Cardiac muscle cell (in vitro differentiated cells and primary cell): ENCODE data around the gene CYSRT1. TPM values are rescaled to one million over a fixed set of nuclear protein-coding genes. Genes with fewer than 3 reads are reported as not detected.

Experiments used
- DNase-seq, 2 donors: peaks; one replicate each; pipeline versions ENCODE4 v3.0.0 to v3.0.0-alpha.2; 2010 to 2017; ENCODE audit warnings: low read depth in 1 of 2, low spot score in 1 of 2
- H3K27ac ChIP-seq: fragments of 200-600 bp; sonication (generic); 2 replicates; pipeline ENCODE4 v1.5.1; 2016
- H3K27me3 ChIP-seq: fragments of 200-600 bp; sonication (generic); 2 replicates; pipeline ENCODE4 v1.6.0; 2016; ENCODE audit warnings: control low read depth
- H3K36me3 ChIP-seq: fragments of 200-600 bp; sonication (generic); 2 replicates; pipeline ENCODE4 v1.5.1; 2016; ENCODE audit warnings: control low read depth
- H3K4me1 ChIP-seq: fragments of 200-600 bp; sonication (generic); 2 replicates; pipeline ENCODE4 v1.8.1; 2017; ENCODE audit warnings: low read depth, mild to moderate bottlenecking, mixed run types
- H3K4me3 ChIP-seq: fragments of 200-600 bp; sonication (generic); 2 replicates; pipeline ENCODE4 v1.5.1; 2016; ENCODE audit warnings: mild to moderate bottlenecking
- H3K9me3 ChIP-seq: fragments of 200-600 bp; sonication (generic); 2 replicates; pipeline ENCODE4 v1.5.1; 2017; ENCODE audit warnings: low read depth, mild to moderate bottlenecking, control low read depth
- CTCF ChIP-seq: IDR thresholded peaks from 2 replicates; pipeline ENCODE4 v1.5.1; 2012; ENCODE audit warnings: low read depth, mild to moderate bottlenecking, low read length
- polyA plus RNA-seq: library from polyadenylated mRNA; unstranded; fragments of >200 nt; fragmentation: Nextera tagmentation; extraction: Ambion mirVana; gene quantifications from 2 replicates; pipeline ENCODE4 v1.2.1, GENCODE V29; 2016
- total RNA-seq: library from RNA; depleted of rRNA; stranded (reverse); fragments of >200 nt; gene quantifications from 2 replicates; pipeline ENCODE4 v1.2.3, GENCODE V29; 2016

CYSRT1 gene, protein sequence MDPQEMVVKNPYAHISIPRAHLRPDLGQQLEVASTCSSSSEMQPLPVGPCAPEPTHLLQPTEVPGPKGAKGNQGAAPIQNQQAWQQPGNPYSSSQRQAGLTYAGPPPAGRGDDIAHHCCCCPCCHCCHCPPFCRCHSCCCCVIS
- total RNA-seq (5.8 and 7.0 TPM in 2 replicates), polyA plus RNA-seq (3.1 and 6.6 TPM in 2 replicates)

GRCh38 chr9:137224830-137225694 is at the start of gene CYSRT1:
TSS of gene CYSRT1 (plus strand) at chr9:137225174. CDS start at chr9:137225622, 448 bp downstream.
- Histone ChIP-seq H3K36me3 (no peaks in the 10 kb centered on the region), H3K27ac (peak within 1 kb of the TSS; percentile 81), H3K27me3 (no peaks in the 10 kb centered on the region), H3K9me3 (no peaks in the 10 kb centered on the region), H3K4me1 (peaks cover 15% of the 10 kb centered on the region), H3K4me3 (peak within 1 kb of the TSS; percentile 49)
- DNase-seq: no peak
- no peak for TF ChIP-seq CTCF

- no peak for DNase-seq
- no peak overlapping the region for H3K4me3 ChIP-seq
- H3K4me1 ChIP-seq: no peaks in the 10 kb centered on the region
Observed at GRCh38 chr9:137175345-137175961, 49.5 kb upstream of the CYSRT1 start.

GRCh38 chr9:137176302-137177182 is 48.4 kb upstream of the CYSRT1 start:
- no peak overlapping the region for H3K4me3 ChIP-seq
- no peaks in the 10 kb centered on the region for H3K9me3 ChIP-seq
- peaks cover 46% of the 10 kb centered on the region for H3K27me3 ChIP-seq
- H3K36me3 ChIP-seq: peaks cover 5% of the 10 kb centered on the region
- TF ChIP-seq CTCF: peak; percentile 67
- H3K4me1 ChIP-seq: no peaks in the 10 kb centered on the region
- H3K27ac ChIP-seq: no peak overlapping the region
- peak; percentile 47 to 54 for DNase-seq

More at GRCh38 chr9:137175345-137175961, 49.5 kb upstream of the CYSRT1 start:
- peaks cover 57% of the 10 kb centered on the region for H3K27me3 ChIP-seq
- peaks cover 5% of the 10 kb centered on the region for H3K36me3 ChIP-seq
- TF ChIP-seq CTCF: peak; percentile 4
- H3K9me3 ChIP-seq: no peaks in the 10 kb centered on the region
- H3K27ac ChIP-seq: no peak overlapping the region

GRCh38 chr9:137178201-137178938 is 46.6 kb upstream of the CYSRT1 start:
- Histone ChIP-seq H3K4me3 (no peak overlapping the region), H3K27me3 (peaks cover 28% of the 10 kb centered on the region)
- no peak for DNase-seq

More at GRCh38 chr9:137178201-137178938, 46.6 kb upstream of the CYSRT1 start:
- H3K4me1 ChIP-seq: no peaks in the 10 kb centered on the region
- no peaks in the 10 kb centered on the region for H3K9me3 ChIP-seq
- peaks cover 15% of the 10 kb centered on the region for H3K36me3 ChIP-seq
- no peak for TF ChIP-seq CTCF
- H3K27ac ChIP-seq: no peak overlapping the region
